Measurements from ENCODE around the gene PGLYRP4.

The PGLYRP4 gene

GRCh38 chr1:153343811-153344717 is 4.6 kb downstream of the PGLYRP4 start:
- H3K27me3 ChIP-seq (replicated peaks; ENCODE audit: control insufficient read depth, insufficient read depth, low read length): no peaks in the 10 kb centered on the region
- no peak for DNase-seq (ENCODE audit: extremely low read depth, insufficient read length)
- no peak for TF ChIP-seq CTCF (IDR thresholded peaks at IDR 0.05; ENCODE audit: insufficient read depth, low read length, poor library complexity, severe bottlenecking)
- H3K4me3 ChIP-seq (replicated peaks; ENCODE audit: low read depth, low read length): no peak overlapping the region
- no peaks in the 10 kb centered on the region for H3K36me3 ChIP-seq (ENCODE audit: control insufficient read depth, insufficient read depth, low read length)

- no peak for DNase-seq (ENCODE audit: extremely low read depth, insufficient read length)
- peak overlapping the region; percentile 25 for H3K4me3 ChIP-seq (replicated peaks; ENCODE audit: low read depth, low read length)
- no peaks in the 10 kb centered on the region; the same call in 1 of the 2 replicates for H3K36me3 ChIP-seq (ENCODE audit: control insufficient read depth, insufficient read depth, low read length)
- no peak for TF ChIP-seq CTCF (IDR thresholded peaks at IDR 0.05; ENCODE audit: insufficient read depth, low read length, poor library complexity, severe bottlenecking)
- no peaks in the 10 kb centered on the region for H3K27me3 ChIP-seq (replicated peaks; ENCODE audit: control insufficient read depth, insufficient read depth, low read length)
These were observed 5.5 kb downstream of the PGLYRP4 start for GRCh38 chr1:153343040-153343681.

GRCh38 chr1:153342178-153342577 is 6.5 kb downstream of the PGLYRP4 start:
- Histone ChIP-seq H3K27me3 (replicated peaks; ENCODE audit: control insufficient read depth, insufficient read depth, low read length) (no peaks in the 10 kb centered on the region), H3K36me3 (ENCODE audit: control insufficient read depth, insufficient read depth, low read length) (no peaks in the 10 kb centered on the region; the same call in 1 of the 2 replicates), H3K4me3 (replicated peaks; ENCODE audit: low read depth, low read length) (peak overlapping the region; percentile 15; the same call in 1 of the 2 replicates)
- TF ChIP-seq CTCF (IDR thresholded peaks at IDR 0.05; ENCODE audit: insufficient read depth, low read length, poor library complexity, severe bottlenecking): no peak
- no peak for DNase-seq (ENCODE audit: extremely low read depth, insufficient read length)

GRCh38 chr1:153341431-153341934 is 7.2 kb downstream of the PGLYRP4 start:
- no peak for DNase-seq (ENCODE audit: extremely low read depth, insufficient read length)
- H3K4me3 ChIP-seq (replicated peaks; ENCODE audit: low read depth, low read length): no peak overlapping the region
- H3K36me3 ChIP-seq (ENCODE audit: control insufficient read depth, insufficient read depth, low read length): no peaks in the 10 kb centered on the region; the same call in 1 of the 2 replicates
- H3K27me3 ChIP-seq (replicated peaks; ENCODE audit: control insufficient read depth, insufficient read depth, low read length): no peaks in the 10 kb centered on the region
- TF ChIP-seq CTCF (IDR thresholded peaks at IDR 0.05; ENCODE audit: insufficient read depth, low read length, poor library complexity, severe bottlenecking): no peak

GRCh38 chr1:153340356-153340755 is 8.3 kb downstream of the PGLYRP4 start:
- Histone ChIP-seq H3K27me3 (replicated peaks; ENCODE audit: control insufficient read depth, insufficient read depth, low read length) (no peaks in the 10 kb centered on the region), H3K4me3 (replicated peaks; ENCODE audit: low read depth, low read length) (no peak overlapping the region), H3K36me3 (ENCODE audit: control insufficient read depth, insufficient read depth, low read length) (no peaks in the 10 kb centered on the region; the same call in 1 of the 2 replicates)
- no peak for DNase-seq (ENCODE audit: extremely low read depth, insufficient read length)
- no peak for TF ChIP-seq CTCF (IDR thresholded peaks at IDR 0.05; ENCODE audit: insufficient read depth, low read length, poor library complexity, severe bottlenecking)

All from GM06990 (cell line).